ENCODE results near the gene PHRF1. TPM values are rescaled to one million over a fixed set of nuclear protein-coding genes. Genes with fewer than 3 reads are reported as not detected.
"Not testable (repeated sequence)": the region's sequence is repeated elsewhere in the genome, so short reads cannot be mapped to it uniquely, and the experiment has no call there.

The PHRF1 gene
- total RNA-seq, 1 experiment from 2014 or later = 22.0 TPM

GRCh38 chr11:628056-628455, 51.8 kb downstream of the PHRF1 start:
- in situ Hi-C loops (cut with HindIII; ENCODE audit: low pct_unique_long_range_greater_than_20kb, low sequenced_read_pairs) = no loop called here
- no peak for DNase-seq (ENCODE audit: low read depth, low spot score)

GRCh38 chr11:629237-629583, 52.9 kb downstream of the PHRF1 start:
- in situ Hi-C loops (cut with HindIII; ENCODE audit: low pct_unique_long_range_greater_than_20kb, low sequenced_read_pairs) = no loop called here
- DNase-seq (ENCODE audit: low read depth, low spot score) = no peak

- DNase-seq (ENCODE audit: low read depth, low spot score) = no peak
- in situ Hi-C loops (cut with HindIII; ENCODE audit: low pct_unique_long_range_greater_than_20kb, low sequenced_read_pairs) = no loop called here
These were observed 54.6 kb downstream of the PHRF1 start for GRCh38 chr11:630871-631270.

- in situ Hi-C loops (cut with HindIII; ENCODE audit: low pct_unique_long_range_greater_than_20kb, low sequenced_read_pairs) = no loop called here
These were observed 59.8 kb downstream of the PHRF1 start for GRCh38 chr11:635945-636510.

GRCh38 chr11:636511-637332, 60.5 kb downstream of the PHRF1 start, which contains the start of gene DRD4:
DRD4 (plus strand) TSS chr11:637269; CDS start chr11:637305, 36 bp downstream.
- in situ Hi-C loops (cut with HindIII; ENCODE audit: low pct_unique_long_range_greater_than_20kb, low sequenced_read_pairs) = no loop called here
- no peak for DNase-seq (ENCODE audit: low read depth, low spot score)

More at GRCh38 chr11:635945-636510, 59.8 kb downstream of the PHRF1 start:
- no peak for DNase-seq (ENCODE audit: low read depth, low spot score)

GRCh38 chr11:637333-637592, 61.0 kb downstream of the PHRF1 start:
- in situ Hi-C loops (cut with HindIII; ENCODE audit: low pct_unique_long_range_greater_than_20kb, low sequenced_read_pairs) = no loop called here
- no peak for DNase-seq (ENCODE audit: low read depth, low spot score)

GRCh38 chr11:637593-638521, 61.6 kb downstream of the PHRF1 start:
- in situ Hi-C loops (cut with HindIII; ENCODE audit: low pct_unique_long_range_greater_than_20kb, low sequenced_read_pairs) = no loop called here
- no peak for DNase-seq (ENCODE audit: low read depth, low spot score)

- in situ Hi-C loops (cut with HindIII; ENCODE audit: low pct_unique_long_range_greater_than_20kb, low sequenced_read_pairs) = no loop called here
- no peak for DNase-seq (ENCODE audit: low read depth, low spot score)
These were observed 62.5 kb downstream of the PHRF1 start for GRCh38 chr11:638631-639331.

GRCh38 chr11:639332-639955, 63.2 kb downstream of the PHRF1 start:
- DNase-seq (ENCODE audit: low read depth, low spot score) = no peak
- in situ Hi-C loops (cut with HindIII; ENCODE audit: low pct_unique_long_range_greater_than_20kb, low sequenced_read_pairs) = no loop called here

GRCh38 chr11:640021-640706, 63.9 kb downstream of the PHRF1 start:
- no peak for DNase-seq (ENCODE audit: low read depth, low spot score)
- in situ Hi-C loops (cut with HindIII; ENCODE audit: low pct_unique_long_range_greater_than_20kb, low sequenced_read_pairs) = no loop called here

GRCh38 chr11:641806-642370, 65.6 kb downstream of the PHRF1 start:
- in situ Hi-C loops (cut with HindIII; ENCODE audit: low pct_unique_long_range_greater_than_20kb, low sequenced_read_pairs) = no loop called here
- DNase-seq (ENCODE audit: low read depth, low spot score) = no peak

- DNase-seq (ENCODE audit: low read depth, low spot score) = no peak
- in situ Hi-C loops (cut with HindIII; ENCODE audit: low pct_unique_long_range_greater_than_20kb, low sequenced_read_pairs) = no loop called here
These were observed 67.1 kb downstream of the PHRF1 start for GRCh38 chr11:643366-643765.

- in situ Hi-C loops (cut with HindIII; ENCODE audit: low pct_unique_long_range_greater_than_20kb, low sequenced_read_pairs) = no loop called here
- no peak for DNase-seq (ENCODE audit: low read depth, low spot score)
These were observed 67.8 kb downstream of the PHRF1 start for GRCh38 chr11:643849-644738.

- DNase-seq (ENCODE audit: low read depth, low spot score) = no peak
- in situ Hi-C loops (cut with HindIII; ENCODE audit: low pct_unique_long_range_greater_than_20kb, low sequenced_read_pairs) = no loop called here
These were observed 69.3 kb downstream of the PHRF1 start for GRCh38 chr11:645536-645935.

GRCh38 chr11:646214-646613, 69.9 kb downstream of the PHRF1 start:
- DNase-seq (ENCODE audit: low read depth, low spot score) = no peak
- in situ Hi-C loops (cut with HindIII; ENCODE audit: low pct_unique_long_range_greater_than_20kb, low sequenced_read_pairs) = no loop called here

- DNase-seq (ENCODE audit: low read depth, low spot score); in situ Hi-C loops (cut with HindIII; ENCODE audit: low pct_unique_long_range_greater_than_20kb, low sequenced_read_pairs): not testable (repeated sequence)
These were observed 71.4 kb downstream of the PHRF1 start for GRCh38 chr11:647672-648158.

Measured in SK-MEL-5 (cell line).